ENCODE results near the gene METTL16.

Gene METTL16

DNA sequence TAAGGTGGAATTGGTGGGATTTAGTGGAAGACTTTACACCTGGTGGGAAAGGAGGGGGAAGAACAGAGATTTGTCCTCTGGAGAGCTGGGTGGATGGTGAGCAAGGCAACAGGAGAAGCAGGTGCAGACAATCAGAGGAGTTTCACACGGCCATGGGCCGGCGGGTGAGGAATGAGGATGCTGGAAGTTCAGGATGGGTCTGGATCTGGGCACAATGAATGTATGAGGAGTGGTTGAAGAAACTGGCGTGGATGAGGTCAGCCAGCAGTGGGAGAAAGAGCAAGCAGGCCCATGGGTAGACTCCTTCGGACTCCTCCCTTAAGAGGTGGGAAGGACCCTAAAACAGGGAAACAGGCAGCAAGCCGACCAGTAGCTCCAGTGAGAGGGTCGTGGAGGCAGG lies 100.7 kb downstream of the METTL16 start:
- no peak for DNase-seq

GRCh38 chr17:2406903-2407790 lies 104.5 kb downstream of the METTL16 start:
- no peak for DNase-seq

DNA sequence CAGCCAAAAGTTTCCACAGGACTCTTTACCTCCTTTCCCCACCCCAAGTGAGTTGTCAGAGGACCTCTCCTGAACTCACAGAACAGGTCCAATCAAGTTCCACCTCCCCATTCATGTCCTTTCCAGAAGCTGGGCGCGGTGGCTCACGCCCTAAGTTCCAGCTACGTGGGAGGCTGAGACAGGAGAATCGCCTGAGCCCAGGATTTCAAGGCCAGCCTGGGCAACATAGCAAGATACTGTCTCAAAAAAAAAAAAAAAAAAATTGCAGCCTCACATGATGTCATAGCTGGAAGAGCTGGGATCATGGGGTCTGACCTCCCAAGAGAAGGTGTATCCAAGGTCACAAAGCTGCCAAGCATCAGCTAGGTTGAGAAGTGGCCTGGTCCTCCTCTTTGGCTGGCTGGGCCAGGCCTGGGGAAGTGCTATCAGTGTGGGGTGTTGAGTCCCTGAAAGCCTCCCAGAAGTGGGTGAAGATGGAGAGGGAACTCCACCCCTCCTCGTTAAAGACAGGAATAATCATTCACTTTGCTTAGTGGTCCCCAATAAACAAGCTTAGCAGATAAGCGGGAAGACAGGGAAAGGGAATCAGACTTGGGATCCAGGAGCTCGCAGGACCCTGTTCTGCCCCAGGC lies 105.3 kb downstream of the METTL16 start:
- DNase-seq = no peak

DNA sequence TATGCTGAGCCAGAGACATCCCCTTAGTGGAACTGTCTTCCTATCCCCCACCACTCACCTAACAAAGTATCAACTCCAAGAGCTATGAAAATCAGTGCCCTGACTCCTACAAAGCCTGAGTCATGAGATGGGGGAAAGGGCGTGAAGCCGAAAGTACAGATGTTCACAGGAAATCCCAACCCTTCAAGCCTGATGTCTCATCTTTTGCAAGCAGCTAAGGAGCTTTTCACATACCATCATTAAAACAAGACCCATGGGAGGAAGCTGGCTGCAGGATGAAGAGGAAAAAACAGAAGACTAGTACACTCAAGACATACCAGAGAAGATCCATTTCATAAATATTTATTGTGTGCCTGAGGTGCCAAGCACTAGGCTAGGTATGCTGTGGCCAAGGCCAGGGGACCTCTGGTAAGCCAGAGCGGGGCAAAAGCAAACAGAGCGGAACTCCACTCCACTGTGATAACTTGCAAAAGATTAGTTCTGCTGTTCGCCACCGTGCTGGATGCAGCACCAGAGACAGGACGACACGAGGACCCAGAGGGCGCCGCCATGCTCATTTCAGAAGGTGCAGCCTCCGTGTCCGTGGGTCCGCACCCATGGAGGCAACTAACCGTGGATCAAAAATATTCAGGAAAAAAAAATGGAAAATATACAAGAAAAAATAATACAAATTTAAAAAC lies 106.3 kb downstream of the METTL16 start:
- DNase-seq = no peak

GRCh38 chr17:2403044-2403443 lies 108.6 kb downstream of the METTL16 start:
- no peak for DNase-seq

DNA sequence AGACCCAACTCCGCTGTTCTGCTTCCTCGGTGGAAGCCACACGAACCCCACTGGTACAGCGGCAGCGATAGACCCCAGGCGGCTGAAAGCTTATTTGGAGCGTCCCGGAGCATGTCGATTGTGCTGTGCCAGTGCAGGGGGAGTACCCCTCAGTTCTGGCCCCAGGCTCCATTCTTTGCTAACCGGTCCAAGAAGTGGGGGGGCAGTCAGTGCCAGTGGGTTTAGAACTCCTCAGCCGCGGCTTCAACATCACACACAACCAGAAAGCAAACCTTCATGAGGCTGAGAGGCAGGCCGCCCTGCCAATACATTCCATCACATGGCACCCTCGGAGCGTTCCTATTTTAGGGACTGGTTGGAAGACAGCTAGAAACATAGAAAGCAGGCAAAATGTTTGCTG lies 109.1 kb downstream of the METTL16 start:
- DNase-seq = no peak

DNA sequence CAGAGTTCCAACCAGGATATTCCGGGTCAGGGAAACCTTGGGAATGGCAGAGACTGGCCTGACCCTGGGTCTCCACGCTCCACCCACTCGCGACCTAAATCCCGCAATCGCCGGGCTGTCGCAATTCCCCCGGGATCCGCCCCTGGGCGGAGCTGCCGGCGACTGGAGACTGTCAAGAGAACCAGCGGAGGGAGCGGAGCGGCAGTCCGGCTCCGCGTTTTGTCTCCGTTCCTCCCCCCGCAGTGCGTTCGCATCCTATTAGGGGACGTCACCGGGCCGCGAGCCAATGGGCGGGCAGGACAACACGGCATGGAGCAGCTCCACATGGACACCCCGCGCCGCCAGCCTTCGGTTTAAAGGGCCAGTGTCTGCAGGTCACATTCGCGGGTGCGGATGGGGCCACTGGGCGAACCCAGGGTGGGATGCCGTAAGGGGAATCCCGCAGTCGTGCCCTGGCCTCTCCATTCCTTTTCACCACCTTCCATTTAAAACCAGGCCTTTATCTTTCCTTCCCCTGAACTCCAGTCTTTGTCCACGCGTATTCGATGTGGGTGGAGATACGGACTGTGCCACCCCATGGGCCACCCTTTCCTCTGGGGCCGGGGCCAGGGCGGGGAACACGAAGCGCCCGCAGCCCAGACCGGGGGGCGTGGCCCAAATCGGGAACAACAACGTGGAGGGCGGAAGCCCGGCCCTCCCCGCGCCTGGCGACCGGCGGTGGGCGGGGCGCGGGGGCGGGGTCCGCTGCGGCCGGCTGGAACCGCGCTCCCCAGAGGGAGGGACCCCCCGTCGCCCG lies 110.1 kb downstream of the METTL16 start:
- DNase-seq = peak; percentile 99

DNA sequence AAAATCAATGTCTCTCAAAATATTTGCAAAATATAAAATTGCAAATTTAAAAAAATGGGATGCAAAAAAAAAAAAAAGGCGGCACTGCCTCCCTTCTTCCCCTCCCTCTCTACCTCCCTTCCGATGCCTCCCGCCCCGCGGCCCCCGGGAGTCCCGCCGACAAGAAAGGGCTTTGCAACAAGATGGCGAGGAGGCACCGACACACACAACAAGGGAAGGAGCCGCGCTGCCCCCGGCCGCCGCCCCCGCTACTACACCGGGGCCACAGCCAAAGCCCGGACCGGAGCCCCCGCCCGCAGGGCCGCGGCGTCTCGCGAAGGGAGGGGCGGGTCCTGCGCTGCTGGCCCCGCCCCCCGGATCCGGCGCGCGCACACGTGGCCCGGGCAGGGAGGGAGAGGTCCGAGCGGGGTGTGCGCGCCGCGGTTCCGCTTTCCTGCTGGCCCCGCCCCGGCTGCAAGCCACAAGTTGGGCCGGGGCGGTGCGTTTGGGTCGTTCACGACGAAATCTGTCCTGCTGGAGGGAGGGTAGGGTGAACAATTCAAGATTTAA lies 110.7 kb downstream of the METTL16 start, which contains the start of gene MNT:
Gene MNT, minus strand, starts transcription at position 184 of the 549 bp plus-strand sequence. CDS start 348 bp downstream, outside the sequence.
- DNase-seq = peak; percentile 97

GRCh38 chr17:2400474-2400866 lies 111.2 kb downstream of the METTL16 start:
- DNase-seq = peak; percentile 39

DNA sequence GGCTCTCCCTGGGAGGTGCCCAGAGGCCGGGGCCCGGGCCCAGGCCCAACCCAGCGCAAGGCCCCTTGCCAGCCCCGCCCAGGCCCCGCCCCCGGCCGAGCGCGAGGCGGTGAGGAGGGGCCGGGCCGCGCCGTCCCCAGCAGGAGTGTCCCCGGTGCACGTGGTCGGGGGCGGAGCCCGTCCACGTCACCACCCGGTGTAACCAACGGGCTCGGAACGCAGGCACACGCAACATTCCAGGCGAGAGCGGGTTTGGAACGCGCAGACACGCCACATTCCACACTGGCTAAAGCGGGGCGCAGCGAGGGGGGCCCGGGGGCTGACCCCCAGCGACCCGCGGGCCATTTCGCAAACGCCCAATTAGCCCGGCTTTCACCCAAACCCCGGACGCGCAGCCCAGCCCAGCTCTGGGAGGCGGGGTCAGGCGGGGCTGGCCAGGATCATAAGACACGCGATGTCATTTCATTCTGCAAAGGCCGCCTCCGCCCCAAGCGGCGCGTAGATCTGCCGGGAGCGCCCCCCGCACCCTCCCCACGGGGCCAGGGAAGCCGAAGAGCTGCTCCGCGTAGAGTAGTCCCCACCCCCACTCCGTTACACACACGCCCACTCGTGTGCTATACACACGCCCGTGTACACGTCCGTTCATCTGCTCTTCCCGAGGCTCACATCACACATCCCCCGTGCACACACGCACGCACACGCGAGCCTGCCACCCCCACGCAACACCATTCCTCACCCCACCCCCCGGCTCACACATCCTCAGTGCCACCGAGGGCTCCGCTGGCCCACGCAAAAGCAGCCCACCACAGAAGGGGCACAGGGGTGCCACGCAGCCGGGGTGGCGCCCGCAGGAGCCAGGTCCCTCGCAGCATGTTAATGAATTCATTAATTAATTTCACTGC lies 111.9 kb downstream of the METTL16 start:
- peak; percentile 94 for DNase-seq

DNA sequence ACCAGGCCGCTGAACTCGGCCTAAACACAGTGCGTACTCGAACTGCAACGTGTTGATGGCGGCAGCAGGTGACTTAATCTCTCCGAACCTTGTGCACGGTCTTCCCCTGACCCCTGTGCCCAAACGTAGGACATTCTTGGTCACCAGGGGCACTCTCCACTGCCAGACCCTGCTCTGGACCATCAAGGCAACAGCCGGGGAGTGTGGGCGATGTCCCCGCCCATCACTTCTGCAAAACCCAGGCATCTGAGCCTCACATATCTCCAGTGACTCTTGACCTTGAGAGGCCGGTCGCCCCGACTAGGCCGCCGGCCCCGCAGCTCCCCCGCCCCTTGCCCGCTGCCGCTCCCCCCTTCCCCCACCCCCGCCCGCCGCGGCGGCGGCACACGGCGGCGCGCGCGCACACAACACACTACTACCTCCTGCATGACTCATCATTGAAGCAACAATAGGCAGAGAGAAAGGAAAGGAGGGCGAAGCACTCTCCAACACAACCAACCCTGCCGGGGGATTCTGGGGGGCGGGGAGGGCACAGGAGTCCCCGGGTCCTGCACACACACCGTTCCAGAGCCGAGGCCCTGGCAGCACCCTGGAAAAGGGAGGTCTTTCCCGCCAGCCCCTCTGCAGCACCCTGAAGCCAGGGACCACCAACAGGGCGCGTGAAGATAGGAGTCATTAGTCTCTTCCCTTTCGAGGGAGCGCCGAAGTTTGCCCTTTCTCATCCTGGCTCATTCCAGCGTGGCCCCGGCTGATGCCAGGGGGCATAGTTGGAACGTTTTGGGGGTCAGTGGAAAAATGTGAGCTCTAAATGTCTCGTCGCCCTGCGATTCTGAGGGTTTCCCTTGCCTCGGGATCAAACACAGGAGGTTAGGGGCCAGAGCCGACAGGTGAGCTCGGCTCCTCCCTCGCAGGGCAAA lies 112.8 kb downstream of the METTL16 start:
- peak; percentile 45 for DNase-seq

DNA sequence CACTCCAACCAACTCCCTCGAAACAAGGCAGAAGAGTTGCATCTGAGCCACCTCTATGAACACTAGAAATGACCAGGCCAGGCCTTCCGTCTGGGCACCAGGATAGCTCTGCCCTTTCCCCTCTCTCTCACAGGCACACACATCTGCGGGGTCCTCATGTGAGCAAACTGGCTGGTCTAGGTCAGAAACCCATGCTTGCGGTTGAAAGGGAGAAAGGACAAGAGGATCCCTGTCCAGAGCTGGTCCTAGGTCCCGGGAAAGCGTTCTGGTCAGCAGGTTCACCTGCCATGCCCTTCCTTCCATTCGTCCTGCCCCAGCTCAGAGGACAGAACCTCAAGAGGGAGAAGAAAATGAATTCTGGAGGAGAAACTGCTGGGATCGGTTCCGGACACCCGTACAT lies 113.5 kb downstream of the METTL16 start:
- no peak for DNase-seq

- no peak for DNase-seq
Observed at GRCh38 chr17:2397247-2398171, 114.2 kb downstream of the METTL16 start.

DNA sequence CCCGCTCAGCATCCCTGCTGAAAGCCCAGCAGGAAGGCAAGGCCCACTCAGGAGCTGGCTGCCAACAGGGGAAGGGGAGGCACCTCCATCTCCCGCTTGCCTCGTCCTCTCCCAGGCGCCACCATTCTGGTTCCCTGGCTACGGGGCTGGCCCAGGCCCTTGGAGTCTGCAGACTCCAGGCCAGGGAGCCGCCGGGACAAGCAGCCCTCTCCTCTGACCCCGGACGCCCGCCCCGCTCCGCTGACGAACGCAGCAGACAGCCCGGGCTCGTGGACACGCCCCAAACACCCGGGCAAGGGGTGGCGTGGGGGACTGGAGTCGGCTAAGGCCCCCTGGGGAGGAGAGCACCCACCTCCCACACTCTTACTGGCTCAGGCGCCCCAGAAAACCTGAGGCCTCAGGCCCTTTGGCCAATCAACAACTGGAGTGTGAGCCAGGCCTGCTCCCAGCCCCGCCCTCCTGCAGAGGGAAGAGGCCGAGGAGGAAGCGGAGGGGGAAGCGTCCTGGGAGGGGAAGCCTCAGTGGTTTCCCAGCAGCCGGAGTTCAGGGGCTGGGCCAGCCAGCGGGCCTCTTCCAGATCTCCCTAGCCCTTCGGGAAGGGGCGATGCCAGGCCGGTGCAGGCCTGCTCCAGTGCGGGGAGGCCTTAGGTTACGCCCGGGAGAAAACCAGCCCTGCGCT lies 115.0 kb downstream of the METTL16 start:
- no peak for DNase-seq

DNA sequence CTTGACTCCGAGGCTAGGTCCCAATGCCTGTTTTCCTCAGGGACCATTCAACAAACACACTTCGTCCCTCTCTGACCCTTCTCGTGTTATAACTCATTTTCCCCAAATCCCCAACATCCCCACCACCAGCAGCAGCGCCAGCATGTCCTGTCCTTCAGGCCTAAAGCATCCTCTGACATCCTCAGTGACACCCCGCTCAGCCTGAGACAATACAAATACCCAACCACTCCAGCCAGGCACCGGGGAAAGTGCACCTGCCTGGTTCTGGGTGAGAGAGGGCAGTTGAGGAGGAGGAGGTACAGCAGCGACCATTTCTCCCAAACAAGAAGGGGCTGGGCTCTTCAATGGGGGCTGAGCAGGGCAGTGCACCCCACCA lies 115.5 kb downstream of the METTL16 start:
- no peak for DNase-seq

- no peak for DNase-seq
Observed at GRCh38 chr17:2395258-2396181, 116.2 kb downstream of the METTL16 start.

DNA sequence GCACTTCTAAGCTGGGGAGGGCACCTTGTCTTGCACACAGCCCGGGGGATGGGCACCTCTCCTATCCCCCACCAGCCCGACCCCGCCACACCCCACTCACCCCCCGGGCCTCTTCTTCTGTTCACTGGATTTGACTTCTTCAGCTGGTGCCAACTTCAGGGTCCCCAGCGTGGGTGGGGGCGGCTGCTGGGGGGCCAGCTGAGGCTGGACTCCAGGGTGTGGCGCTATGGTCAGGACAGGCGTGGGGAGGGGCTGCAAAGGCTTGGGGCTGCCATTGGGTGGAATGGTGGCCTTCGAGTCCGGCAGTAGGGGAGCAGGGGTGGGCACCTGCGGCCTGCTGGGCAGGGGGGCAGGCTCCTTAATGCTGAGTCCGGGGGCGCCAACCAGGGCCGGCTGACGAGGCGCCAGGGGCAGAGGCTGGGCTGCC lies 116.9 kb downstream of the METTL16 start:
- DNase-seq = no peak
